PFSK-1 (cell line): Measurements from ENCODE around the gene YTHDF1.

Experiments used
- FOXP2 ChIP-seq: optimal IDR thresholded peaks from 2 replicates; pipeline ENCODE3; 2011; ENCODE audit warnings: borderline replicate concordance, control low read depth, inconsistent platforms; ENCODE audit not compliant: insufficient read depth; ENCODE audit errors: extremely low read length, extremely low read depth
- POLR2AphosphoS5 ChIP-seq: IDR thresholded peaks from 2 replicates; pipeline ENCODE4 v1.6.1; 2012; ENCODE audit warnings: low read depth, mild to moderate bottlenecking, control low read depth, low read length, moderate library complexity
- SIN3A ChIP-seq: IDR thresholded peaks from 2 replicates; pipeline ENCODE4 v1.6.1; 2012; ENCODE audit warnings: mild to moderate bottlenecking, low read length, moderate library complexity, borderline replicate concordance; ENCODE audit not compliant: insufficient read depth
- TAF1 ChIP-seq: IDR thresholded peaks from 2 replicates; pipeline ENCODE4 v1.6.1; 2012; ENCODE audit warnings: low read length, control low read depth, borderline replicate concordance; ENCODE audit not compliant: insufficient read depth
- TF ChIP-seq, protein P1 (sequence below), 2 experiments: IDR thresholded peaks; 2 replicates each; pipeline versions ENCODE4 v1.6.1 to v1.8.0; 2011 to 2012; ENCODE audit warnings: low read depth in 2 of 2, low read length in 2 of 2, control low read depth in 1 of 2, inconsistent platforms in 1 of 2, mild to moderate bottlenecking in 1 of 2, moderate library complexity in 1 of 2; ENCODE audit not compliant: insufficient read depth in 1 of 2

Gene YTHDF1

DNA sequence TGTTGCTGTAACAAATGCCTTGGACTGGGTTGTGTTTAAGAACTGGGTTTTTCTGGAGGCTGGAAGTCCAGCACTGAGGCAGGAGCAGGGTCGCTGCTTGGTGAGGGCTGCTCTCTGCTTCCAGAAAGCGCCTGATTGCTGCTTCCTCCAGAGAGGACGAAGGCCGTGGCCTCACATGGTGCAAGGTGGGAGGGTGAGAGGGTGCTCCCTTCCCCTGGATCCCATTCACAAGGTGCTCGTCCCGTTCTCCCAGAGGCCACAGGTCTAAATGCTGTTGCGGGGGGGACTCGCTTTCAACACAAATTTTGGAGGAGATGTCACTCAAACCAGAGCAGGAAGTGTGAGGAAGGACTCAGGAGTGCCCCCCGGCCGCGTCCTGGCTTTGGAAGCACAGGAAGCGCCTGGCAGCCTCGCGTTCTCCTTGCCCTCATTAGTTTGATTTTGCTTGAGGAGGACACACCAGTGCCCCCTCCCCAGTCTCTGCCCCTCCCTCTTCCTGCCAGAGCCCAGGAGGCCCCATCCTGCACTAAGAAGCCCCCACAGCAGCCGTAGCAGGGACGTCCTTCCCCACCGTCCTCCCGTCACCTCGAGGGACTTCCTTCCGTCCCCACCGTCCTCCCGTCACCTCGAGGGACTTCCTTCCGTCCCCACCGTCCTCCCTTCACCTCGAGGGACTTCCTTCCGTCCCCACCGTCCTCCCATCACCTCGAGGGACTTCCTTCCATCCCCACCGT is 46.0 kb upstream of the YTHDF1 start:
- TF ChIP-seq TAF1 (no peak), FOXP2 (no peak), POLR2AphosphoS5 (no peak)
- TF ChIP-seq, protein P1, sequence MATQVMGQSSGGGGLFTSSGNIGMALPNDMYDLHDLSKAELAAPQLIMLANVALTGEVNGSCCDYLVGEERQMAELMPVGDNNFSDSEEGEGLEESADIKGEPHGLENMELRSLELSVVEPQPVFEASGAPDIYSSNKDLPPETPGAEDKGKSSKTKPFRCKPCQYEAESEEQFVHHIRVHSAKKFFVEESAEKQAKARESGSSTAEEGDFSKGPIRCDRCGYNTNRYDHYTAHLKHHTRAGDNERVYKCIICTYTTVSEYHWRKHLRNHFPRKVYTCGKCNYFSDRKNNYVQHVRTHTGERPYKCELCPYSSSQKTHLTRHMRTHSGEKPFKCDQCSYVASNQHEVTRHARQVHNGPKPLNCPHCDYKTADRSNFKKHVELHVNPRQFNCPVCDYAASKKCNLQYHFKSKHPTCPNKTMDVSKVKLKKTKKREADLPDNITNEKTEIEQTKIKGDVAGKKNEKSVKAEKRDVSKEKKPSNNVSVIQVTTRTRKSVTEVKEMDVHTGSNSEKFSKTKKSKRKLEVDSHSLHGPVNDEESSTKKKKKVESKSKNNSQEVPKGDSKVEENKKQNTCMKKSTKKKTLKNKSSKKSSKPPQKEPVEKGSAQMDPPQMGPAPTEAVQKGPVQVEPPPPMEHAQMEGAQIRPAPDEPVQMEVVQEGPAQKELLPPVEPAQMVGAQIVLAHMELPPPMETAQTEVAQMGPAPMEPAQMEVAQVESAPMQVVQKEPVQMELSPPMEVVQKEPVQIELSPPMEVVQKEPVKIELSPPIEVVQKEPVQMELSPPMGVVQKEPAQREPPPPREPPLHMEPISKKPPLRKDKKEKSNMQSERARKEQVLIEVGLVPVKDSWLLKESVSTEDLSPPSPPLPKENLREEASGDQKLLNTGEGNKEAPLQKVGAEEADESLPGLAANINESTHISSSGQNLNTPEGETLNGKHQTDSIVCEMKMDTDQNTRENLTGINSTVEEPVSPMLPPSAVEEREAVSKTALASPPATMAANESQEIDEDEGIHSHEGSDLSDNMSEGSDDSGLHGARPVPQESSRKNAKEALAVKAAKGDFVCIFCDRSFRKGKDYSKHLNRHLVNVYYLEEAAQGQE (IDR thresholded peaks at IDR 0.05; ENCODE audit: insufficient read depth in 1 of 2, low read depth in 2 of 2, low read length in 2 of 2) = no peak

DNA sequence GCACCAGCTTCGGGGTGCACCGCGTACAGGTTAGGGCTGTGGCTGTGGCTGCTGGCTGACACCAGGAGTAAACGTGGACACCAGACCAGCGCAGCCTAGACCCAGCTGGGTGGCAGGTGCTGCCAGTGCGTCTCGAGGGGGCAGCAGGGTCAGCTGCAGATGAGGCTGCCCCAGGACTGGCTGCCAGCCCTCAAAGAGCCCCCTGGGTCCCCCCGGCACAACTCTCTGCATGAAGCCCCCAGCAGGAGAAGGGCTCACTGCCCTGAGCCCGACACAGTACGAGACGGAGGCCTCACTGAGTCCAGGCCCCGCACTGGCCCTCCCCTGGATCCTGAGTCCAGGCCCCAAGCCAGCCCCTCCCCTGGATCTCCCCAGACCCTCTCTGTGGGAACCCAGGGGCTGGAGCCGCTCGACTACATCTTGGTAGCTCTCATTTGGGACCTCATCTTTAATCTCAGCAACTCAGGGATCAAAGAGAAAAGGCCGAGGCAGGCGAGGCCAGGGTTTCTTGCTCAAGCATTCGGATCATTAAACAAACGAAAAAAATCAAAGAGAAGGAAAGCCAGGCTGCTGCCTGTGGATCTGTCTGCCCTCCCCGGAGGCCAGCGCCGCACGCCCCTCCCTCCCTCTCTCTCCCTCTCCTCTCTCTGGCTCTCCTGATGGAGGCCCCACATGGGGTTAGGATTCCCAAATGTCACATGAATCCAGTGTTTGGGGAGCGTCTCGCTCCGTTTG is 45.3 kb upstream of the YTHDF1 start:
- no peak for TF ChIP-seq SIN3A
- TF ChIP-seq POLR2AphosphoS5 = no peak
- TF ChIP-seq FOXP2 = no peak
- TF ChIP-seq, protein P1 (IDR thresholded peaks at IDR 0.05; ENCODE audit: insufficient read depth in 1 of 2, low read depth in 2 of 2, low read length in 2 of 2) = no peak
- TF ChIP-seq TAF1 = no peak

DNA sequence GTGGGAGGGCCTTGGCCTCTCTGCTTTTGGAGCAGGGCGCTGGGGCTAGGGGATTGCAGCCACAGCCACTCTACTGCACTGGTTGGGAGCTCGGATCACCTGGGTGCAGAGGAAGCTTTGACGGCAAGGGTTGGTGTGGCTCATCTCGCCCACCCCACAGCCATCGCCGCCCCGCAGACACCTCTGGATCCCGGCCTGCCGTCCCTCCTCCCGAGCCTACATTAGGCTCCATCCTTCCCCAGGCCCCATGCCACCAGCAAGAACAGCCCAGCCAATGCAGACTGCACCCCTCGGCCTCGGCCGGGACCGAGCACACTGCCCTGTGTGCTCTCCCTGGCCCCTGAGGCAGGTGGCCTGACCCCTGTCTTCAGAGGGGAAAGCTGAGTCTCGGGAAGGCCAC is 44.6 kb upstream of the YTHDF1 start:
- TF ChIP-seq FOXP2 (no peak), POLR2AphosphoS5 (no peak), TAF1 (no peak), SIN3A (no peak)
- TF ChIP-seq, protein P1 (IDR thresholded peaks at IDR 0.05; ENCODE audit: insufficient read depth in 1 of 2, low read depth in 2 of 2, low read length in 2 of 2) = no peak

DNA sequence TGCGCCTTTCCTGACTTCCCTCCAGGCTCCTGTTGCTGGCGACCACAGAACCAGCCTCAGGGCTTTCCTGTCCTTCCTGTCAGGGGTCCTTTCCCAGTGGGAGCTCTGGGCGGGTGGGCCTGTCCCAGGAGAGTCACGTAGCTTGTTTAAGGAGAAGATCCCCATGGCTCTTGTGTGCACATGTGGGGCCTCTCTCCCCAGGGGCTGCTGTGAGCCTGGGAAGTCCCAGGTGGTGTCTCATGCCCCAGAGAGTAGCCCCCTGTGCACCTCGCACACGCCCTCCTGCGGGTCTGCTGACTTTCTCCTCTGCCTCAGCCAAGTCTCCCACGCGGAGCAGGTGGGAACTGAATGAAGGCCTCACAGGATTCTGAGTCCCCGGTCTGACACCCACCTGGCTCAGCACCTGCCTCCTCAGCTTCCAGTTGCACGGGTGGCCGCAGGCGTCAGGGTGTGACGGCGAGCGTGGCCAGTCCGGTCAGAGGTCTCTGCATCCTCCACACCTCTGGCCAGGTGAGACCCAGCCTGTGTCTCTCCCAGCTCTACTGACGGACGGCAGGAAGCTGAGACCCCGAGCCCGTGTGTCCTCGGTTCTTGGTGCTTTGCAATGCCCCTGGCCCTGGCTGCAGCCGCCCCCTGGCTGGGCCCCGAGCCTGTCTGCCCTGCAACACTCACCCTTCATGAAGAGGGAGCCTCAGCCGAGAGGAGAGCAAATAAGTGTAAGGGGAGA is 44.0 kb upstream of the YTHDF1 start:
- TF ChIP-seq FOXP2 = no peak
- no peak for TF ChIP-seq POLR2AphosphoS5

DNA sequence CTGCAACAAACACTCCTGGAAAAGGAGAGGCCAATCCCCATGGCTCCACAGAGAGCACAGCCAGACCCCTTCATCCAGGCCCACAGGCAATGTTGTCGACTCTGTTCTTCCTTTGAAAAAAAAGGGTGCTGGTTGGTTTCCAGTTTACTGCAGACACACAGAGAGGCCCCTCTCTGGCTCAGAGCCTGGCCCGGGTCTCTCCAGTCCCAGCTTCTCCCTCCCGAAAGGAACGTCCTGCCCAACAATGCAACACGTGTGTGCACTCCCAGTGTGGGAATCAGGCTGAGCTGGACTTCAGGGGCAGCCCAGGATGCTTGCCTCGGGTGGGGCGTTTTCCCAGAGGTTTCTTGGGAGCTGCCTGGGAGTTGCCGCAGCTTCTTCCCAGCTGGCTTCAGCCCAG is 42.9 kb upstream of the YTHDF1 start:
- TF ChIP-seq FOXP2 (no peak), TAF1 (no peak), SIN3A (no peak), POLR2AphosphoS5 (no peak)
- TF ChIP-seq, protein P1 (IDR thresholded peaks at IDR 0.05; ENCODE audit: insufficient read depth in 1 of 2, low read depth in 2 of 2, low read length in 2 of 2) = no peak
